Erythroblast (primary cell): ENCODE results near the gene C13orf42.

Experiments
- GATA1 ChIP-seq: IDR thresholded peaks from 2 replicates; pipeline ENCODE4 v1.6.1; 2011; ENCODE audit warnings: low read depth, mild to moderate bottlenecking, control low read depth, low read length, moderate library complexity
- POLR2A ChIP-seq: IDR thresholded peaks from 2 replicates; pipeline ENCODE4 v1.6.1; 2011; ENCODE audit warnings: mild to moderate bottlenecking, low read length

DNA sequence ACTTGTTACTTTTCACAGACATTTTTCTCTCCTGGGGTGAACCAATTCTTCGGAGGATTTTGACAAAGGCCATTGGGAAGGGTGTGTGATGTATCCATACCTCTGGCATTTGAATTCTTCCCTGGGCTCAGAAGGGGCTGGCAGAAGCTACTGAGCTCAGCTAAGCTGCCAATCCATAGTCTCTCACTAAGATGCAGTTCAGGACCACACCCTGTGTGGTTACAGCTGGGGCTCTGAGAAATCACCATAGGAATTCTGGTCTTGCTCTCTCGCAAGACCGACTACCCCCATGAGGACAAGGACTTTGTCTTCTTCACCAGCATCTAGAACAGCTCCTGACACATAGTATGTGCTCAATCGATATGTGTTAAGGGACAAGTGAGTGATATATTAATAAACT, 6.0 kb downstream of the C13orf42 start:
- TF ChIP-seq POLR2A (no peak), GATA1 (no peak)
